HepG2 (cell line): ENCODE measurements around the gene NDUFB8. TPM values are rescaled to one million over a fixed set of nuclear protein-coding genes. Genes with fewer than 3 reads are reported as not detected.

ENCODE experiments used
- BRCA1 ChIP-seq: sonication (generic); formaldehyde crosslinking; IDR thresholded peaks from 2 replicates; pipeline ENCODE4 v1.4.0; 2020; ENCODE audit warnings: missing genetic modification reagents
- CHCHD3 ChIP-seq: sonication (generic); formaldehyde crosslinking; IDR thresholded peaks from 2 replicates; pipeline ENCODE4 v1.8.0; 2022; ENCODE audit warnings: mild to moderate bottlenecking, missing genetic modification reagents, moderate library complexity
- FOSL1 ChIP-seq: sonication (generic); formaldehyde crosslinking; IDR thresholded peaks from 2 replicates; pipeline ENCODE4 v1.9.0; 2021; ENCODE audit warnings: missing genetic modification reagents, borderline replicate concordance
- HMG20B ChIP-seq: conservative IDR thresholded peaks from 2 replicates; pipeline ENCODE4 v1.6.1; 2016; ENCODE audit warnings: missing genetic modification reagents, missing compliant biosample characterization
- HNRNPLL ChIP-seq: fragments of 200-400 bp; formaldehyde crosslinking; IDR thresholded peaks from 2 replicates; pipeline ENCODE4 v1.6.1; 2017; ENCODE audit warnings: mild to moderate bottlenecking, low read depth, low read length; ENCODE audit not compliant: poor library complexity, severe bottlenecking
- MLLT10 ChIP-seq: sonication (generic); formaldehyde crosslinking; IDR thresholded peaks from 2 replicates; pipeline ENCODE4 v1.4.0; 2020; ENCODE audit warnings: missing genetic modification reagents
- MXD3 ChIP-seq: IDR thresholded peaks from 2 replicates; pipeline ENCODE4 v1.6.1; 2016; ENCODE audit warnings: mild to moderate bottlenecking, missing biosample characterization, missing genetic modification reagents
- NFKB2 ChIP-seq: sonication (generic); formaldehyde crosslinking; IDR thresholded peaks from 2 replicates; pipeline ENCODE4 v1.4.0; 2020; ENCODE audit warnings: missing genetic modification reagents, borderline replicate concordance
- NR0B2 ChIP-seq: sonication (generic); formaldehyde crosslinking; IDR thresholded peaks from 2 replicates; pipeline ENCODE4 v1.4.0; 2020; ENCODE audit warnings: mild to moderate bottlenecking, missing genetic modification reagents
- PCBP2 ChIP-seq: fragments of 200-400 bp; formaldehyde crosslinking; optimal IDR thresholded peaks from 2 replicates; pipeline ENCODE3; 2018; ENCODE audit warnings: low read length, low read depth; ENCODE audit not compliant: poor library complexity, severe bottlenecking
- REST ChIP-seq, 2 experiments: IDR thresholded peaks; 2 replicates each; pipeline ENCODE4 v1.6.1; 2011 to 2012; ENCODE audit warnings: low read length in 2 of 2, borderline replicate concordance in 1 of 2, low read depth in 1 of 2, mild to moderate bottlenecking in 1 of 2, moderate library complexity in 1 of 2
- SIN3B ChIP-seq: fragments of 150-350 bp; IDR thresholded peaks from 2 replicates; pipeline ENCODE4 v1.6.1; 2014; ENCODE audit warnings: low read length
- SNAI1 ChIP-seq: sonication (generic); formaldehyde crosslinking; IDR thresholded peaks from 2 replicates; pipeline ENCODE4 v1.5.0; 2020; ENCODE audit warnings: mild to moderate bottlenecking, missing genetic modification reagents, borderline replicate concordance
- SP140L ChIP-seq: sonication (generic); formaldehyde crosslinking; IDR thresholded peaks from 2 replicates; pipeline ENCODE4 v1.4.0; 2020; ENCODE audit warnings: missing genetic modification reagents, borderline replicate concordance
- TFDP1 ChIP-seq: IDR thresholded peaks from 2 replicates; pipeline ENCODE4 v1.6.1; 2016; ENCODE audit warnings: missing compliant biosample characterization, missing genetic modification reagents, borderline replicate concordance
- TRIM22 ChIP-seq: fragments of 450-650 bp; IDR thresholded peaks from 2 replicates; pipeline ENCODE4 v1.6.1; 2017
- ZBTB1 ChIP-seq: sonication (generic); formaldehyde crosslinking; IDR thresholded peaks from 2 replicates; pipeline ENCODE4 v1.4.0; 2020; ENCODE audit warnings: missing genetic modification reagents, borderline replicate concordance
- ZEB1 ChIP-seq: IDR thresholded peaks from 2 replicates; pipeline ENCODE4 v1.6.1; 2012; ENCODE audit warnings: mild to moderate bottlenecking, low read depth, inconsistent platforms; ENCODE audit not compliant: insufficient replicate concordance
- ZMYM4 ChIP-seq: sonication (generic); formaldehyde crosslinking; IDR thresholded peaks from 2 replicates; pipeline ENCODE4 v1.8.1; 2023; ENCODE audit warnings: mild to moderate bottlenecking, missing genetic modification reagents
- ZNF367 ChIP-seq: sonication (generic); formaldehyde crosslinking; IDR thresholded peaks from 2 replicates; pipeline ENCODE4 v1.4.0; 2020; ENCODE audit warnings: missing genetic modification reagents, borderline replicate concordance
- ZNF563 ChIP-seq: sonication (generic); formaldehyde crosslinking; IDR thresholded peaks from 2 replicates; pipeline ENCODE4 v1.8.0; 2022; ENCODE audit warnings: mild to moderate bottlenecking, moderate library complexity, missing genetic modification reagents
- ZNF605 ChIP-seq: sonication (generic); formaldehyde crosslinking; IDR thresholded peaks from 2 replicates; pipeline ENCODE4 v1.8.0; 2022; ENCODE audit warnings: mild to moderate bottlenecking, missing genetic modification reagents
- ZNF629 ChIP-seq: sonication (generic); formaldehyde crosslinking; conservative IDR thresholded peaks from 2 replicates; pipeline ENCODE4 v1.5.0; 2020; ENCODE audit warnings: missing genetic modification reagents
- ZNF790 ChIP-seq: sonication (generic); formaldehyde crosslinking; IDR thresholded peaks from 2 replicates; pipeline ENCODE4 v1.8.0; 2022; ENCODE audit warnings: missing genetic modification reagents, mild to moderate bottlenecking, borderline replicate concordance
- polyA plus RNA-seq, 8 experiments: library from polyadenylated mRNA; depleted of rRNA in 3 of 8; stranded (reverse) in 7 of 8; unstranded in 1 of 8; fragments of >200 nt; fragmentation: Illumina TruSeq in 4 of 8; extraction: Trizol in 4 of 8; gene quantifications; 2 replicates each; pipeline versions ENCODE4 v1.2.1 to v1.2.3, GENCODE V29; 2011 to 2016; ENCODE audit warnings: low read depth in 4 of 8, missing spikeins in 1 of 8, mixed read lengths in 1 of 8; ENCODE audit not compliant: insufficient read depth in 1 of 8
- total RNA-seq, 5 experiments: library from RNA; depleted of rRNA; stranded (reverse); fragments of >200 nt; fragmentation: Illumina TruSeq; extraction: Trizol; gene quantifications; 2 replicates each; pipeline ENCODE4 v1.2.3, GENCODE V29; 2016; ENCODE audit warnings: low read depth in 1 of 5

The NDUFB8 gene
- total and polyA plus RNA-seq, 2 of the 13 experiments (the other 11 are each of a cell fraction or from before 2014, with no cell fraction given), result 210 to 216 TPM

- TF ChIP-seq ZNF629, result no peak
- no peak for TF ChIP-seq SIN3B
- TF ChIP-seq ZNF563 (CRISPR knock-in tag), result no peak; the same call in 1 of the 2 replicates
- TF ChIP-seq CHCHD3, result no peak
- no peak; the same call in 1 of the 2 replicates for TF ChIP-seq ZMYM4 (CRISPR knock-in tag)
- TF ChIP-seq SNAI1 (CRISPR knock-in tag), result no peak
- no peak for TF ChIP-seq REST (IDR thresholded peaks at IDR 0.05; ENCODE audit: borderline replicate concordance in 1 of 2, low read depth in 1 of 2, low read length in 2 of 2)
- TF ChIP-seq ZEB1, result no peak
- no peak for TF ChIP-seq NR0B2 (CRISPR knock-in tag)
- TF ChIP-seq HMG20B, result no peak
- TF ChIP-seq TFDP1, result 0 out of 2 replicates have a peak, but pooled peaks have one; percentile 5
- TF ChIP-seq ZNF790, result peak; percentile 49; the same call in 1 of the 2 replicates
- TF ChIP-seq TRIM22, result no peak
- no peak for TF ChIP-seq SP140L (CRISPR knock-in tag)
- no peak for TF ChIP-seq BRCA1 (CRISPR knock-in tag)
- TF ChIP-seq ZNF605 (CRISPR knock-in tag), result no peak
- no peak; the same call in 1 of the 2 replicates for TF ChIP-seq MXD3 (CRISPR knock-in tag)
- TF ChIP-seq HNRNPLL, result peak; percentile 91
- no peak for TF ChIP-seq ZBTB1 (CRISPR knock-in tag)
- TF ChIP-seq PCBP2, result no peak
- 0 out of 2 replicates have a peak, but pooled peaks have one; percentile 51 for TF ChIP-seq NFKB2
- TF ChIP-seq FOSL1 (CRISPR knock-in tag), result no peak
- TF ChIP-seq ZNF367 (CRISPR knock-in tag), result no peak
- no peak for TF ChIP-seq MLLT10 (CRISPR knock-in tag)
Observed at GRCh38 chr10:100482181-100482833, 47.4 kb downstream of the NDUFB8 start (continued).
